B cell (primary cell): ENCODE data around the gene FZD10. TPM values are rescaled to one million over a fixed set of nuclear protein-coding genes. Genes with fewer than 3 reads are reported as not detected.

ENCODE experiments used
- ATAC-seq: fragments of 200-7000 bp; cut with Tn5 transposase; one replicate; pipeline ENCODE4 v1.10.0; 2021; ENCODE audit warnings: low read depth, mild to moderate bottlenecking, moderate number of reproducible peaks, moderate library complexity
- CTCF ChIA-PET: fragments of 350-600 bp; sonication (Branson Sonifier 250); formaldehyde crosslinking; loops from one replicate; lab custom pipeline; 2021; ENCODE audit warnings: antibody characterized with exemption, inconsistent platforms; lab: Charles Lee
- POLR2A ChIA-PET: fragments of 350-600 bp; sonication (Branson Sonifier 250); formaldehyde crosslinking; loops from one replicate; lab custom pipeline; 2021; ENCODE audit warnings: antibody characterized with exemption; lab: Charles Lee
- DNase-seq: peaks from one replicate; pipeline ENCODE4 v3.0.0; 2013
- H2AFZ ChIP-seq: 2 replicates; pipeline ENCODE4 v1.6.1; 2012; ENCODE audit warnings: mild to moderate bottlenecking, low read depth, low read length; ENCODE audit not compliant: insufficient read depth, poor library complexity, severe bottlenecking
- H3K27ac ChIP-seq, 2 donors: 1 replicate in 1 of 2; 2 replicates in 1 of 2; pipeline ENCODE4 v1.5.1; 2012 to 2013; ENCODE audit warnings: low read length in 2 of 2, mild to moderate bottlenecking in 2 of 2, moderate library complexity in 1 of 2
- H3K27me3 ChIP-seq, 4 experiments: fragments of 200-600 bp in 1 of 4; sonication (generic) in 1 of 4; replicated peaks in 1 of 4; 1 replicate in 2 of 4; 2 replicates in 2 of 4; pipeline versions ENCODE4 v1.6.1 to v1.7.0; 2013 to 2016; ENCODE audit warnings: low read length in 3 of 4, mild to moderate bottlenecking in 2 of 4, mixed read lengths in 1 of 4, moderate library complexity in 1 of 4; ENCODE audit not compliant: insufficient read depth in 4 of 4, control insufficient read depth in 3 of 4; ENCODE audit errors: control extremely low read depth in 1 of 4
- H3K36me3 ChIP-seq, 2 experiments: replicated peaks in 1 of 2; 1 replicate in 1 of 2; 2 replicates in 1 of 2; pipeline versions ENCODE4 v1.6.1 to v1.7.1; 2013; ENCODE audit warnings: low read length in 1 of 2; ENCODE audit not compliant: insufficient read depth in 2 of 2, control insufficient read depth in 1 of 2; ENCODE audit errors: control extremely low read depth in 1 of 2, extremely low read depth in 1 of 2
- H3K4me1 ChIP-seq, 2 donors: fragments of 200-600 bp in 1 of 2; sonication (generic) in 1 of 2; 1 replicate in 1 of 2; 2 replicates in 1 of 2; pipeline versions ENCODE4 v1.5.1 to v1.6.1; 2013 to 2017; ENCODE audit warnings: low read length in 2 of 2; ENCODE audit not compliant: control insufficient read depth in 2 of 2, insufficient read depth in 2 of 2
- H3K4me2 ChIP-seq: replicated peaks from 2 replicates; pipeline ENCODE3; 2012; ENCODE audit warnings: mild to moderate bottlenecking, low read depth, low read length; ENCODE audit not compliant: poor library complexity, severe bottlenecking
- H3K4me3 ChIP-seq, 5 experiments: fragments of 200-600 bp in 1 of 5; sonication (generic) in 1 of 5; 1 replicate in 3 of 5; 2 replicates in 2 of 5; pipeline versions ENCODE4 v1.5.1 to v1.7.0; 2011 to 2016; ENCODE audit warnings: low read length in 4 of 5, mild to moderate bottlenecking in 4 of 5, low read depth in 2 of 5, control low read depth in 1 of 5, moderate library complexity in 1 of 5; ENCODE audit not compliant: insufficient read depth in 1 of 5; ENCODE audit errors: control extremely low read depth in 1 of 5, extremely low read depth in 1 of 5
- H3K79me2 ChIP-seq: fragments of 200-600 bp; sonication (generic); one replicate; pipeline ENCODE4 v1.6.0; 2016; ENCODE audit warnings: low read length; ENCODE audit not compliant: control insufficient read depth, insufficient read depth
- H3K9ac ChIP-seq: fragments of 200-600 bp; sonication (generic); 2 replicates; pipeline ENCODE4 v1.6.1; 2017; ENCODE audit warnings: mild to moderate bottlenecking, low read length, moderate library complexity
- H3K9me3 ChIP-seq, 3 donors: one replicate each; pipeline versions ENCODE4 v1.6.1 to v1.7.1; 2013; ENCODE audit warnings: low read length in 2 of 3; ENCODE audit not compliant: control insufficient read depth in 2 of 3, insufficient read depth in 1 of 3; ENCODE audit errors: control extremely low read depth in 1 of 3
- H4K20me1 ChIP-seq: 2 replicates; pipeline ENCODE4 v1.6.0; 2012; ENCODE audit warnings: mild to moderate bottlenecking, low read length; ENCODE audit not compliant: insufficient read depth, control insufficient read depth, poor library complexity, severe bottlenecking
- H3K27ac Mint-ChIP-seq: one replicate; pipeline ENCODE4 v1.8.0; 2021; ENCODE audit warnings: mixed read lengths
- H3K27me3 Mint-ChIP-seq: one replicate; pipeline ENCODE4 v1.8.0; 2021; ENCODE audit warnings: mixed read lengths
- H3K4me1 Mint-ChIP-seq: one replicate; pipeline ENCODE4 v1.8.0; 2021; ENCODE audit warnings: mixed read lengths
- H3K4me3 Mint-ChIP-seq: one replicate; pipeline ENCODE4 v1.8.0; 2021; ENCODE audit warnings: mixed read lengths
- H3K9me3 Mint-ChIP-seq: one replicate; pipeline ENCODE4 v1.8.0; 2022; ENCODE audit warnings: mixed read lengths; ENCODE audit not compliant: insufficient read depth
- EZH2 ChIP-seq: IDR thresholded peaks from 2 replicates; pipeline ENCODE4 v1.6.1; 2012; ENCODE audit warnings: borderline replicate concordance, low read depth, mild to moderate bottlenecking, moderate library complexity, low read length; ENCODE audit not compliant: insufficient read depth, poor library complexity, severe bottlenecking
- whole genome bisulfite sequencing: methylation state at CpG from one replicate; pipeline ENCODE4 v1.1.5; 2013; ENCODE audit warnings: missing lambda C conversion rate; ENCODE audit not compliant: insufficient coverage; 5-methylcytosine and 5-hydroxymethylcytosine counted together
- intact Hi-C: fragments of 100-400 bp; cut with micrococcal nuclease; formaldehyde crosslinking; loops from one replicate; pipeline ENCODE4 v1.10.0; 2022
- polyA plus RNA-seq: library from polyadenylated mRNA; depleted of rRNA; stranded (reverse); fragments of >200 nt; gene quantifications from 2 replicates; pipeline ENCODE4 v1.2.3, GENCODE V29; 2012
- total RNA-seq, 2 donors: library from RNA; stranded (reverse); fragments of 120-200 nt in 1 of 2; gene quantifications; 1 replicate in 1 of 2; 2 replicates in 1 of 2; pipeline versions ENCODE4 v1.2.3 to v1.2.4, GENCODE V29; 2013 to 2022
- TF ChIP-seq, protein P1 (sequence below): fragments of 200-600 bp; IDR thresholded peaks from one replicate; pipeline ENCODE4 v1.8.0; 2022; ENCODE audit warnings: antibody characterized with exemption, mild to moderate bottlenecking

Gene FZD10
- total and polyA plus RNA-seq, 2 donors (not counting 1 experiment from before 2014, with no cell fraction given): not detected

DNA sequence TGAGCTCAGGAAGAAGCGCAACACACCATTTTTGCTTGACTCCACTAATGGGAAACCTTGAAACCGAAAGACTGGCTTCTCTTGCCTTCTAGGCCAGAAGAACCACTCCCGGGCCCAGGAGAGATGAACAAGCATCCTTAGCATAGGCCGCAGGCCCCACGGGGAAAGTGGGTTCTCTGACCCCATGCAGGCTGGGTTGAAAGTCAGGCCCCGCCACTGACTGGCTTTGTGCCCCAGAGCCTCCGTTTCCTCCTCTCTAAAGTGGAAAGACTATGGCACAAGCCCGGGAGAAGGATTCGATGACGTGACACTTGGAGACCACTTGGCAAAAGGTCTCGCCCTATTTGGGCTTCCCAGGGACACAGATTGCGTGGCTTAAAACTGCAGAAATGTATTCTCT is 9.9 kb upstream of the FZD10 start:
- no peak overlapping the region for H3K9ac ChIP-seq
- Mint-ChIP-seq H3K27me3 (peaks cover 23% of the 10 kb centered on the region), H3K4me3 (no peak overlapping the region), H3K9me3 (no peaks in the 10 kb centered on the region), H3K4me1 (no peaks in the 10 kb centered on the region), H3K27ac (no peak overlapping the region)
- H2AFZ ChIP-seq: no peak overlapping the region
- intact Hi-C loops: no loop called here
- H4K20me1 ChIP-seq: no peaks in the 10 kb centered on the region
- no peak for DNase-seq
- peaks cover 0 to 19% (median 0%) of the 10 kb centered on the region in 3 donors for H3K9me3 ChIP-seq
- no peak for TF ChIP-seq EZH2
- TF ChIP-seq, protein P1, sequence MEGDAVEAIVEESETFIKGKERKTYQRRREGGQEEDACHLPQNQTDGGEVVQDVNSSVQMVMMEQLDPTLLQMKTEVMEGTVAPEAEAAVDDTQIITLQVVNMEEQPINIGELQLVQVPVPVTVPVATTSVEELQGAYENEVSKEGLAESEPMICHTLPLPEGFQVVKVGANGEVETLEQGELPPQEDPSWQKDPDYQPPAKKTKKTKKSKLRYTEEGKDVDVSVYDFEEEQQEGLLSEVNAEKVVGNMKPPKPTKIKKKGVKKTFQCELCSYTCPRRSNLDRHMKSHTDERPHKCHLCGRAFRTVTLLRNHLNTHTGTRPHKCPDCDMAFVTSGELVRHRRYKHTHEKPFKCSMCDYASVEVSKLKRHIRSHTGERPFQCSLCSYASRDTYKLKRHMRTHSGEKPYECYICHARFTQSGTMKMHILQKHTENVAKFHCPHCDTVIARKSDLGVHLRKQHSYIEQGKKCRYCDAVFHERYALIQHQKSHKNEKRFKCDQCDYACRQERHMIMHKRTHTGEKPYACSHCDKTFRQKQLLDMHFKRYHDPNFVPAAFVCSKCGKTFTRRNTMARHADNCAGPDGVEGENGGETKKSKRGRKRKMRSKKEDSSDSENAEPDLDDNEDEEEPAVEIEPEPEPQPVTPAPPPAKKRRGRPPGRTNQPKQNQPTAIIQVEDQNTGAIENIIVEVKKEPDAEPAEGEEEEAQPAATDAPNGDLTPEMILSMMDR: no peak
- ChIA-PET CTCF (no interaction called here), POLR2A (no interaction called here)
- H3K4me1 ChIP-seq: no peaks in the 10 kb centered on the region
- no peak overlapping the region for H3K4me2 ChIP-seq
- WGBS: 94% methylated on average over 12 of the region's 12 CpGs
- H3K27ac ChIP-seq: no peak overlapping the region
- H3K27me3 ChIP-seq: peaks cover 0 to 16% (median 0%) of the 10 kb centered on the region in 4 experiments
- ATAC-seq: no peak
- H3K36me3 ChIP-seq: no peaks in the 10 kb centered on the region
- no peaks in the 10 kb centered on the region for H3K79me2 ChIP-seq
- no peak overlapping the region for H3K4me3 ChIP-seq

DNA sequence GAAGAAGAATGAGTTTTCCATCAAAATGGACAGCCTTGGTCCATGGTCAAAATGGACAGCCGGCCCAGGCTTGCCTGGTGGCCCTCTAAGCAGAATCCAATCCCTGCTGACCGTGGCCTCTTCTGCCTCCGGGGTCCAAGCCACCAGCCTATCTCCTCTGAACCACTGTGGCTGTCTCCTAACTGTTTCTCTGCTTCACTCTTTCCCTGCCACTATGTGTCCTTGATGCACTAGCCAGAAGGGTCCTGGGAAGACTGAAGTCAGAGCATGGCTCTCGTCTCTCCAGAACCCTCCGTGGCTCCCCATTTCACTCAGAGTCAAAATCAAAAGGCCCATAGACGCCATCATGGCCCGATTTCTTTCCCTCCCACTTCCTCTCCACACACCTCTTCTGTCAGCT is 8.5 kb upstream of the FZD10 start:
- no peaks in the 10 kb centered on the region for H3K4me1 ChIP-seq
- no peak overlapping the region for H2AFZ ChIP-seq
- no peaks in the 10 kb centered on the region for H4K20me1 ChIP-seq
- Mint-ChIP-seq H3K4me1 (no peaks in the 10 kb centered on the region), H3K4me3 (no peak overlapping the region), H3K9me3 (no peaks in the 10 kb centered on the region), H3K27me3 (peaks cover 23% of the 10 kb centered on the region), H3K27ac (no peak overlapping the region)
- ATAC-seq (no peak), DNase-seq (no peak)
- H3K4me2 ChIP-seq: no peak overlapping the region
- H3K4me3 ChIP-seq: no peak overlapping the region
- no peaks in the 10 kb centered on the region for H3K79me2 ChIP-seq
- H3K27ac ChIP-seq: no peak overlapping the region
- ChIA-PET POLR2A (no interaction called here), CTCF (no interaction called here)
- whole genome bisulfite sequencing: 89% methylated on average over 7 of the region's 7 CpGs
- TF ChIP-seq EZH2: no peak
- TF ChIP-seq, protein P1: no peak
- H3K9me3 ChIP-seq: peaks cover 0 to 19% (median 0%) of the 10 kb centered on the region in 3 donors
- no peak overlapping the region for H3K9ac ChIP-seq
- H3K36me3 ChIP-seq: no peaks in the 10 kb centered on the region
- peaks cover 0 to 21% (median 3%) of the 10 kb centered on the region in 4 experiments for H3K27me3 ChIP-seq
- intact Hi-C loops: no loop called here
